GM19351 (cell line): ENCODE results near the gene ABT1.

Source experiments
- ATAC-seq: cut with Tn5 transposase; IDR thresholded peaks from one replicate; pipeline ENCODE4 v1.9.1; 2021; ENCODE audit warnings: mild to moderate bottlenecking, moderate library complexity; ENCODE audit not compliant: unreplicated experiment

Gene ABT1

GRCh38 chr6:26571592-26572296 lies 25.0 kb upstream of the ABT1 start:
- ATAC-seq: no peak

- no peak for ATAC-seq
Observed at GRCh38 chr6:26575494-26575939, 21.2 kb upstream of the ABT1 start.

GRCh38 chr6:26576407-26576843 lies 20.3 kb upstream of the ABT1 start:
- no peak for ATAC-seq

- no peak for ATAC-seq
Observed at GRCh38 chr6:26576929-26577719, 19.6 kb upstream of the ABT1 start.

GRCh38 chr6:26577720-26578072 lies 19.1 kb upstream of the ABT1 start:
- no peak for ATAC-seq

- no peak for ATAC-seq
Observed at GRCh38 chr6:26578279-26578678, 18.5 kb upstream of the ABT1 start.

- no peak for ATAC-seq
Observed at GRCh38 chr6:26578741-26579140, 18.0 kb upstream of the ABT1 start.

- no peak for ATAC-seq
Observed at GRCh38 chr6:26581164-26581915, 15.4 kb upstream of the ABT1 start.

- no peak for ATAC-seq
Observed at GRCh38 chr6:26588965-26589364, 7.8 kb upstream of the ABT1 start.

GRCh38 chr6:26592649-26593048 lies 4.1 kb upstream of the ABT1 start:
- no peak for ATAC-seq

- no peak for ATAC-seq
Observed at GRCh38 chr6:26593278-26594130, 3.2 kb upstream of the ABT1 start.

- ATAC-seq: no peak
Observed at GRCh38 chr6:26594131-26594498, 2.6 kb upstream of the ABT1 start.

GRCh38 chr6:26594730-26595632 lies 1.8 kb upstream of the ABT1 start:
- ATAC-seq: no peak

- ATAC-seq: peak; percentile 55
Observed at GRCh38 chr6:26595669-26596269, 984 bp upstream of the ABT1 start.

GRCh38 chr6:26597389-26597766 lies 625 bp downstream of the ABT1 start:
- ATAC-seq: no peak

GRCh38 chr6:26597821-26598220 lies 1.1 kb downstream of the ABT1 start:
- ATAC-seq: no peak

GRCh38 chr6:26598267-26598666 lies 1.5 kb downstream of the ABT1 start:
- ATAC-seq: no peak

- no peak for ATAC-seq
Observed at GRCh38 chr6:26599134-26599533, 2.4 kb downstream of the ABT1 start.

GRCh38 chr6:26599591-26599990 lies 2.8 kb downstream of the ABT1 start:
- ATAC-seq: no peak
